PC-9 (cell line): ENCODE results near the gene OR56B1. TPM values are rescaled to one million over a fixed set of nuclear protein-coding genes. Genes with fewer than 3 reads are reported as not detected.

Experiments
- BruUV-seq: library from RNA; stranded (reverse); fragments of 400-500 nt; replicated peaks from 2 replicates; lab custom pipeline; 2021; lab: Mats Ljungman, UMichigan
- CTCF ChIA-PET: fragments of 300-600 bp; sonication (Branson Sonifier 250); formaldehyde crosslinking; loops from one replicate; lab custom pipeline; 2022; ENCODE audit warnings: antibody characterized with exemption; lab: Charles Lee
- POLR2A ChIA-PET: fragments of 300-600 bp; sonication (Branson Sonifier 250); formaldehyde crosslinking; loops from one replicate; lab custom pipeline; 2022; ENCODE audit warnings: antibody characterized with exemption; ENCODE audit not compliant: unreplicated experiment; lab: Charles Lee
- DNase-seq, 2 experiments: peaks; one replicate each; pipeline versions ENCODE4 v3.0.0 to v3.0.0-alpha.2; 2015 to 2022; ENCODE audit warnings: mixed read lengths in 1 of 2
- H2AFZ ChIP-seq: fragments of 200-600 bp; sonication (generic); 2 replicates; pipeline ENCODE4 v1.8.1; 2017; ENCODE audit warnings: antibody characterized with exemption
- H3F3A ChIP-seq: fragments of 200-600 bp; sonication (generic); 2 replicates; pipeline ENCODE4 v1.8.1; 2017; ENCODE audit warnings: antibody characterized with exemption, mild to moderate bottlenecking, low read depth; ENCODE audit not compliant: insufficient read depth
- H3K27ac ChIP-seq: fragments of 200-600 bp; sonication (generic); 2 replicates; pipeline ENCODE4 v1.6.1; 2016; ENCODE audit warnings: mixed run types
- H3K27me3 ChIP-seq: fragments of 200-600 bp; sonication (generic); 2 replicates; pipeline ENCODE4 v1.6.1; 2016; ENCODE audit warnings: low read depth, mixed run types; ENCODE audit not compliant: insufficient read depth
- H3K36me3 ChIP-seq: fragments of 200-600 bp; sonication (generic); 2 replicates; pipeline ENCODE4 v1.6.1; 2016; ENCODE audit warnings: low read depth, mixed run types
- H3K4me1 ChIP-seq: fragments of 200-600 bp; sonication (generic); replicated peaks from 2 replicates; pipeline ENCODE4 v1.6.1; 2016; ENCODE audit warnings: mixed run types; ENCODE audit not compliant: insufficient read depth
- H3K4me2 ChIP-seq: fragments of 200-600 bp; sonication (generic); 2 replicates; pipeline ENCODE4 v1.6.1; 2017; ENCODE audit warnings: mixed run types
- H3K4me3 ChIP-seq: fragments of 200-600 bp; sonication (generic); 2 replicates; pipeline ENCODE4 v1.6.1; 2016; ENCODE audit warnings: mixed run types
- H3K79me2 ChIP-seq: fragments of 200-600 bp; sonication (generic); 2 replicates; pipeline ENCODE4 v1.6.1; 2017; ENCODE audit warnings: low read depth, mixed run types
- H3K9me2 ChIP-seq: fragments of 200-600 bp; sonication (generic); 2 replicates; pipeline ENCODE4 v1.8.1; 2017; ENCODE audit warnings: mild to moderate bottlenecking; ENCODE audit not compliant: insufficient read depth
- H3K9me3 ChIP-seq: fragments of 200-600 bp; sonication (generic); 2 replicates; pipeline ENCODE4 v1.8.1; 2016; ENCODE audit warnings: low read depth; ENCODE audit not compliant: insufficient read depth
- H4K20me1 ChIP-seq: fragments of 200-600 bp; sonication (generic); 2 replicates; pipeline ENCODE4 v1.8.1; 2017; ENCODE audit not compliant: insufficient read depth
- CTCF ChIP-seq: fragments of 200-600 bp; sonication (generic); conservative IDR thresholded peaks from 2 replicates; pipeline ENCODE4 v1.6.1; 2017; ENCODE audit warnings: mixed run types, antibody characterized with exemption, mild to moderate bottlenecking, moderate library complexity
- EZH2 ChIP-seq: fragments of 200-600 bp; sonication (generic); IDR thresholded peaks from 2 replicates; pipeline ENCODE4 v1.8.0; 2017; ENCODE audit warnings: antibody characterized with exemption, low read depth
- intact Hi-C: fragments of 100-400 bp; cut with micrococcal nuclease; formaldehyde crosslinking; loops from one replicate; pipeline ENCODE4 v1.10.0; 2022; ENCODE audit not compliant: unreplicated experiment
- total RNA-seq: library from RNA; stranded (reverse); gene quantifications from 2 replicates; pipeline ENCODE4 v1.2.3, GENCODE V29; 2021

Gene OR56B1
- total RNA-seq, 1 experiment from 2014 or later: not detected

GRCh38 chr11:5703741-5704536, 32.3 kb upstream of the OR56B1 start:
- no peak overlapping the region for H3K27ac ChIP-seq
- H3F3A ChIP-seq: no peaks in the 10 kb centered on the region
- H3K9me3 ChIP-seq: no peaks in the 10 kb centered on the region
- no TSS peak for BruUV-seq
- intact Hi-C loops: no loop called here
- no peaks in the 10 kb centered on the region for H3K4me1 ChIP-seq
- TF ChIP-seq CTCF (no peak), EZH2 (no peak)
- H4K20me1 ChIP-seq: no peaks in the 10 kb centered on the region
- DNase-seq: no peak
- no peaks in the 10 kb centered on the region for H3K27me3 ChIP-seq
- CTCF ChIA-PET: no interaction called here
- H3K36me3 ChIP-seq: no peaks in the 10 kb centered on the region
- no peaks in the 10 kb centered on the region for H3K79me2 ChIP-seq
- no peak overlapping the region for H2AFZ ChIP-seq
- POLR2A ChIA-PET: no interaction called here
- no peak overlapping the region for H3K4me2 ChIP-seq
- no peaks in the 10 kb centered on the region for H3K9me2 ChIP-seq
- H3K4me3 ChIP-seq: no peak overlapping the region

- TF ChIP-seq CTCF: no peak
- no peak for TF ChIP-seq EZH2
- H3K27me3 ChIP-seq: no peaks in the 10 kb centered on the region
- CTCF ChIA-PET: no interaction called here
- no peak overlapping the region for H2AFZ ChIP-seq
- H3K4me1 ChIP-seq: no peaks in the 10 kb centered on the region
- POLR2A ChIA-PET: no interaction called here
- no peaks in the 10 kb centered on the region for H3K79me2 ChIP-seq
- no peaks in the 10 kb centered on the region for H3K9me2 ChIP-seq
- H3F3A ChIP-seq: no peaks in the 10 kb centered on the region
- H3K36me3 ChIP-seq: no peaks in the 10 kb centered on the region
- H3K27ac ChIP-seq: no peak overlapping the region
- H3K9me3 ChIP-seq: no peaks in the 10 kb centered on the region
- no peak overlapping the region for H3K4me3 ChIP-seq
- no peaks in the 10 kb centered on the region for H4K20me1 ChIP-seq
- intact Hi-C loops: no loop called here
- no peak for DNase-seq
- BruUV-seq: no TSS peak
- H3K4me2 ChIP-seq: no peak overlapping the region
These were observed 30.6 kb upstream of the OR56B1 start for GRCh38 chr11:5705688-5706087.

- ChIA-PET CTCF (interaction anchor here (0.7 kb wide), 1 partner anchor 156 kb away, joined by 3 read pairs; no protein-coding TSS in a partner anchor), POLR2A (no interaction called here)
- no peaks in the 10 kb centered on the region for H3K27me3 ChIP-seq
- H3K27ac ChIP-seq: no peak overlapping the region
- H3K4me1 ChIP-seq: no peaks in the 10 kb centered on the region
- H3K4me2 ChIP-seq: no peak overlapping the region
- no peaks in the 10 kb centered on the region for H4K20me1 ChIP-seq
- H3K79me2 ChIP-seq: no peaks in the 10 kb centered on the region
- DNase-seq: no peak
- H3F3A ChIP-seq: no peaks in the 10 kb centered on the region
- H2AFZ ChIP-seq: no peak overlapping the region
- no peak overlapping the region for H3K4me3 ChIP-seq
- intact Hi-C loops: loop anchor here (2.0 kb wide), 1 partner anchor 236 kb away; no protein-coding TSS in a partner anchor
- H3K36me3 ChIP-seq: no peaks in the 10 kb centered on the region
- no peaks in the 10 kb centered on the region for H3K9me2 ChIP-seq
- TF ChIP-seq CTCF (peak; percentile 68), EZH2 (no peak)
- H3K9me3 ChIP-seq: no peaks in the 10 kb centered on the region
- no TSS peak for BruUV-seq
These were observed 23.7 kb upstream of the OR56B1 start for GRCh38 chr11:5712507-5712906.
